ES-I3 (cell line): ENCODE data around the gene EHF.

Source experiments
- H3K36me3 ChIP-seq: 2 replicates; pipeline ENCODE4 v1.6.1; 2013; ENCODE audit warnings: mild to moderate bottlenecking, low read length, control low read depth, moderate library complexity; ENCODE audit not compliant: insufficient read depth
- H3K4me1 ChIP-seq: 2 replicates; pipeline ENCODE4 v1.6.1; 2013; ENCODE audit warnings: mild to moderate bottlenecking, control low read depth, low read length; ENCODE audit not compliant: insufficient read depth
- H3K9ac ChIP-seq: 2 replicates; pipeline ENCODE4 v1.6.1; 2013; ENCODE audit warnings: low read depth, mild to moderate bottlenecking, low read length, moderate library complexity
- H3K9me3 ChIP-seq: 2 replicates; pipeline ENCODE4 v1.6.1; 2013; ENCODE audit warnings: mild to moderate bottlenecking, low read length, moderate library complexity; ENCODE audit not compliant: control insufficient read depth, insufficient read depth

Gene EHF

GRCh38 chr11:34707462-34707840 is 86.6 kb downstream of the EHF start:
- peaks cover 11% of the 10 kb centered on the region; the same call in 1 of the 2 replicates for H3K36me3 ChIP-seq
- H3K9me3 ChIP-seq, result peaks cover 11% of the 10 kb centered on the region
- H3K9ac ChIP-seq, result no peak overlapping the region
- H3K4me1 ChIP-seq, result no peaks in the 10 kb centered on the region
